LNCaP clone FGC (cell line): ENCODE data around the gene ARHGEF28.

Experiments
- DNase-seq: peaks from one replicate; pipeline ENCODE4 v3.0.0-alpha.2; 2011; ENCODE audit warnings: low read depth
- H3K4me3 ChIP-seq: 2 replicates; pipeline ENCODE4 v1.5.1; 2011; ENCODE audit warnings: mild to moderate bottlenecking, low read depth, low read length, control low read depth
- CTCF ChIP-seq: IDR thresholded peaks from 2 replicates; pipeline ENCODE4 v1.5.1; 2012; ENCODE audit warnings: mild to moderate bottlenecking; ENCODE audit not compliant: control insufficient read depth, insufficient read depth; ENCODE audit errors: extremely low read depth

The ARHGEF28 gene

DNA sequence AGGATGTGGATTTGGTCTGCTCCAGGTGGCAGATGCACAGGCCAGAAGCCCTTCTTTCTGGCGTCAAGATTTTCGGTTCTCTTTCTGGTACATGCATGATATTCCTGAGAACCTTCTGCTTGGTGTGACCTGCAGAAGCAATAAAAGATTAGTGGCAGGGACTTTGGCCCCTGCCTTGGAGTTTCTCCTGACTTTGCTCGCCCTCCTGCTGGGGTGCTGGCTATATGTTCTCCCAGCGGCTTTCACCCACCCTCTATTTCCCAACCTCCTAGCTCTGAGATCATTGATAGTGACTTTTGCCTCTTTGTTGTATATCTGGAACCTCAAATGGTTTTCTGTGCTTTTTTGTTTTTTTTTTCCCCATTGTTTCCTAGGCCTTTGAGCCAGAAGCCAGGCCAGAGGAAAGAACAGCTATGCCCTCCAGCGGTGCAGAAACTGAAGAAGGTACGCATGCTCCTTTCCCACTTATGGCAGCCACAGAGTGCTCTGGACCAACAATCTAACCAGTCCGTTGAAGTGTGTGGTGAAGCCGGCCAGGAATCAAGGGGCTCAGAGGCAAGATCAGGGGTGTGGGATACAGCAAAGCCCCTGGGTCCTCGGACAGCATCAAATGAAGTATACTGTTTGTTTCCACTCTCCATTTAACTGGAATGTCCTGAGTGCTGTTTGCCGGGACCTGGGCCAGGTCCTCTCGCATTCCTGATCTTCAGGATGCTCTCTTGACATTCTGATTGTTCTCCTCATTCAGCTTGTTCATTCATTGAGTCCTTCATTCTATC is 154.5 kb downstream of the ARHGEF28 start:
- peak; percentile 67 for TF ChIP-seq CTCF
- no peak overlapping the region for H3K4me3 ChIP-seq
- DNase-seq, result no peak

- DNase-seq, result no peak
Observed at GRCh38 chr5:73781107-73781768, 155.2 kb downstream of the ARHGEF28 start.

DNA sequence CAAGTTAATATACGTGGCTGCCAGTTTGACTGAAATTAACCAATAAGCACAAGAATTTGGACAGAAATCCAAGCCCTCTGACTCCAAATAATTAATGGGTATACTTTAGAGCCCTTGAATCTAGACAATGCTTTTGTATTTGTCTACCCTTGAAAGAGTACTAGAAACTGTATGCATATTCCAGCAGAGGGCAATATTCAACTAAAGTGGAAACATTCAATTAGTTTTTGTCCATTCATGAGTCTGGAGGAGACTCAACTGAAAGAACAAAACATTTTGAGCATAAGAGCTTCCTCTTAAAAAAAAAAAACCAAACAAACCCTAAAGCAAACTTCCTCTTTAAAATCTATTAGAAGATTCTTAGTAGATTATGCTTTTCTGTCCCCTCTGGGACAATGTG is 157.8 kb downstream of the ARHGEF28 start:
- DNase-seq, result no peak
- peak; percentile 41 for TF ChIP-seq CTCF
- no peak overlapping the region for H3K4me3 ChIP-seq

More at GRCh38 chr5:73781107-73781768, 155.2 kb downstream of the ARHGEF28 start:
- no peak for TF ChIP-seq CTCF
- no peak overlapping the region for H3K4me3 ChIP-seq

GRCh38 chr5:73786043-73786831 is 160.2 kb downstream of the ARHGEF28 start:
- no peak for TF ChIP-seq CTCF
- no peak for DNase-seq
- H3K4me3 ChIP-seq, result no peak overlapping the region

GRCh38 chr5:73789851-73790281 is 163.9 kb downstream of the ARHGEF28 start:
- no peak for TF ChIP-seq CTCF
- no peak overlapping the region for H3K4me3 ChIP-seq
- DNase-seq, result no peak

DNA sequence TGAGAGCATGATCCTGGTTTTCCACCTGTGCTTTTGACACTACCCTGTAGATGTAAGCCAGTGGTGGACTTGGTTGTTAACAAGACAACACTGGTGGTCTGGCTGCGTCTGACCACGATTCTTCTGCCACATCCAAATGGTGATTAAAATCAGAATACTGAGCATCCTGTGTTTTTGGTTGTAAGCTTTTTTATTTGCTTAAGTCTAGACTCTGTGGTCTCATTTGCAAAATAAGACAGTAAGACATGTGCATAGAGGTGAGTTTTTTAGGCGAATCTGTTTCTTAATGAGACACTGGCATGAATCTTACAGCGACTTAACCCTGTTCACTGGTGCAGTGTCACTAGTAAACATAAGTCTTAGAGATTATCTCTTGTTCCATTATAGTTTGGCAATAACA is 165.4 kb downstream of the ARHGEF28 start:
- no peak for TF ChIP-seq CTCF
- no peak for DNase-seq
- H3K4me3 ChIP-seq, result no peak overlapping the region
